Tibial nerve (tissue), 4 donors: Measurements from ENCODE around the gene GEMIN8.

Experiments used
- EP300 ChIP-seq, 2 donors: sonication (generic); formaldehyde crosslinking; IDR thresholded peaks; one replicate each; pipeline ENCODE4 v1.6.1; 2017; ENCODE audit warnings: antibody characterized with exemption in 2 of 2, mild to moderate bottlenecking in 1 of 2
- POLR2A ChIP-seq, 2 donors: fragments of 450-650 bp; IDR thresholded peaks; one replicate each; pipeline ENCODE4 v1.6.1; 2017; ENCODE audit warnings: antibody characterized with exemption in 2 of 2, mild to moderate bottlenecking in 2 of 2, moderate library complexity in 2 of 2
- TF ChIP-seq, protein P1 (sequence below), 5 experiments: fragments of 200-600 bp in 3 of 5; fragments of 450-650 bp in 2 of 5; sonication (generic) in 3 of 5; IDR thresholded peaks; one replicate each; pipeline ENCODE4 v1.5.1; 2016 to 2019; ENCODE audit warnings: antibody characterized with exemption in 5 of 5, mild to moderate bottlenecking in 3 of 5, moderate library complexity in 2 of 5

DNA sequence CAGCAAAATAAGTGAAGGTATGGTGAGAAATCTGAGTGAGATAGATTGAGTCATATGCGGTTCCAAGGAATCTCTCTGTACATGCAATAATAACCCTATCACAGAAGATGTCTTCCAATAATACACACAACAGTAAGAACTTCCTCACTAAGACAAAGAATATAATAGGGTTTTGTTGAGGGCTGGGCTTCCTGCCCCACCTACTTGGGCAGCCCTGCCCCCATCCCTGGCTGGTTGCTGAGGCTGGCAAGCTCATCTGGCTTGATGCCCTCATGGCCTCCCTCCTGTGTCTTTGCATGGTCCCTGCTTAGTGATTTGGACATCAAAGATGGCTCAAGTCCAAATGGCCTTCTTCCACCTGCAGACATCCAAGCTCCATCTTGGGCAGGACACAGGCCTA, 2.7 kb downstream of the GEMIN8 start:
- TF ChIP-seq, protein P1, sequence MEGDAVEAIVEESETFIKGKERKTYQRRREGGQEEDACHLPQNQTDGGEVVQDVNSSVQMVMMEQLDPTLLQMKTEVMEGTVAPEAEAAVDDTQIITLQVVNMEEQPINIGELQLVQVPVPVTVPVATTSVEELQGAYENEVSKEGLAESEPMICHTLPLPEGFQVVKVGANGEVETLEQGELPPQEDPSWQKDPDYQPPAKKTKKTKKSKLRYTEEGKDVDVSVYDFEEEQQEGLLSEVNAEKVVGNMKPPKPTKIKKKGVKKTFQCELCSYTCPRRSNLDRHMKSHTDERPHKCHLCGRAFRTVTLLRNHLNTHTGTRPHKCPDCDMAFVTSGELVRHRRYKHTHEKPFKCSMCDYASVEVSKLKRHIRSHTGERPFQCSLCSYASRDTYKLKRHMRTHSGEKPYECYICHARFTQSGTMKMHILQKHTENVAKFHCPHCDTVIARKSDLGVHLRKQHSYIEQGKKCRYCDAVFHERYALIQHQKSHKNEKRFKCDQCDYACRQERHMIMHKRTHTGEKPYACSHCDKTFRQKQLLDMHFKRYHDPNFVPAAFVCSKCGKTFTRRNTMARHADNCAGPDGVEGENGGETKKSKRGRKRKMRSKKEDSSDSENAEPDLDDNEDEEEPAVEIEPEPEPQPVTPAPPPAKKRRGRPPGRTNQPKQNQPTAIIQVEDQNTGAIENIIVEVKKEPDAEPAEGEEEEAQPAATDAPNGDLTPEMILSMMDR (IDR thresholded peaks at IDR 0.05), result no peak
- TF ChIP-seq POLR2A (IDR thresholded peaks at IDR 0.05) (no peak), EP300 (IDR thresholded peaks at IDR 0.05) (no peak)
